ENCODE measurements around the gene TNRC6B.

Gene TNRC6B

DNA sequence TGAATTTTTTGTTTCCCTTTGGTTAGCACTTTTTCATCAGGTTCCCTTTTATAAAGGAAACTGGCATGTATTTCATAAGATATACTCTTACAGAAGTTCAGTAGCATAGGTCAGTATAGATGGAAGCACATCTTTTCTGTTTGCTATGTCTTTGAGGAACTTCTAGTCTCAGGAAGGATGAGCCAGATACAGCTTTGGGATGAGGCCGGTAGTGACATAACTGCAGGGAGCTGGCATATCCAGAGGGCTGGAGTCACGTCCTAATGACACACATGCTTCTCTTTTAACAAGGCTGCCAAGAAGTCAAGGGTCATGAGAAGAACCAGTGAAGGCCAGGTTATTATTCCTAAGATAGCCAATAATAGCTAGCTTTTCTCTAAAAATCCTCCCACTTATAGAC lies 135.3 kb downstream of the TNRC6B start:
- no peak overlapping the region for H3K9ac ChIP-seq (ENCODE audit: low read length)
- H3K4me3 ChIP-seq (ENCODE audit: low read length) = no peak overlapping the region
- H3K36me3 ChIP-seq (replicated peaks; ENCODE audit: low read depth, low read length) = peaks cover 74% of the 10 kb centered on the region
- peaks cover 20% of the 10 kb centered on the region for H4K20me1 ChIP-seq (ENCODE audit: insufficient read depth, low read length)
- TF ChIP-seq EZH2phosphoT487 (IDR thresholded peaks at IDR 0.05; ENCODE audit: low read depth) = no peak
- TF ChIP-seq, protein P1, sequence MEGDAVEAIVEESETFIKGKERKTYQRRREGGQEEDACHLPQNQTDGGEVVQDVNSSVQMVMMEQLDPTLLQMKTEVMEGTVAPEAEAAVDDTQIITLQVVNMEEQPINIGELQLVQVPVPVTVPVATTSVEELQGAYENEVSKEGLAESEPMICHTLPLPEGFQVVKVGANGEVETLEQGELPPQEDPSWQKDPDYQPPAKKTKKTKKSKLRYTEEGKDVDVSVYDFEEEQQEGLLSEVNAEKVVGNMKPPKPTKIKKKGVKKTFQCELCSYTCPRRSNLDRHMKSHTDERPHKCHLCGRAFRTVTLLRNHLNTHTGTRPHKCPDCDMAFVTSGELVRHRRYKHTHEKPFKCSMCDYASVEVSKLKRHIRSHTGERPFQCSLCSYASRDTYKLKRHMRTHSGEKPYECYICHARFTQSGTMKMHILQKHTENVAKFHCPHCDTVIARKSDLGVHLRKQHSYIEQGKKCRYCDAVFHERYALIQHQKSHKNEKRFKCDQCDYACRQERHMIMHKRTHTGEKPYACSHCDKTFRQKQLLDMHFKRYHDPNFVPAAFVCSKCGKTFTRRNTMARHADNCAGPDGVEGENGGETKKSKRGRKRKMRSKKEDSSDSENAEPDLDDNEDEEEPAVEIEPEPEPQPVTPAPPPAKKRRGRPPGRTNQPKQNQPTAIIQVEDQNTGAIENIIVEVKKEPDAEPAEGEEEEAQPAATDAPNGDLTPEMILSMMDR (IDR thresholded peaks at IDR 0.05; ENCODE audit: low read depth, low read length) = no peak
- no peak overlapping the region for H3K27ac ChIP-seq (ENCODE audit: low read length)
- H3K4me1 ChIP-seq (ENCODE audit: low read length) = peaks cover 15% of the 10 kb centered on the region
- H3K9me3 ChIP-seq (ENCODE audit: insufficient read depth, low read length) = no peaks in the 10 kb centered on the region
- H3K79me2 ChIP-seq (ENCODE audit: low read length) = no peaks in the 10 kb centered on the region
- H3K27me3 ChIP-seq (ENCODE audit: low read depth, low read length) = no peaks in the 10 kb centered on the region
- no peak overlapping the region for H2AFZ ChIP-seq (ENCODE audit: low read depth, low read length)
- no peak overlapping the region for H3K4me2 ChIP-seq (ENCODE audit: low read length)

DNA sequence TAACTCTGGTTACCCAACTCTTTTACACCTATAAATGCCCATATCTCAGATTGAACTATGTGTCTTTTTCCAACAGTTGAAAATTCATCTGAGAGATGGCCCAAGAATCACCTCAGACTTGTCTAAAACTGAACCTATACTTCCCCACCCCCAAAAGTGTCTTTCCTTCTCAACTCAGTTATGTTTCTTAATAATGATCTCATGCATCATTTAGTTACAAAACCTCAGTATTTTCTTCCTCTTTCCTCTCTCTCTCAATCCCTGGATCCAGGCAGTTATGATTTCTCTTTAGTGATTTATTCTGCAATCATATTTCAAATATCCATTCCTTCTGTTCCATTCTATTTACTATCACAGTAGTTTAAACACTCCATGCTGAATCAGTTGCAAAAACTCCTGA lies 136.3 kb downstream of the TNRC6B start:
- no peak overlapping the region for H3K27ac ChIP-seq (ENCODE audit: low read length)
- TF ChIP-seq EZH2phosphoT487 (IDR thresholded peaks at IDR 0.05; ENCODE audit: low read depth) = no peak
- TF ChIP-seq, protein P1 (IDR thresholded peaks at IDR 0.05; ENCODE audit: low read depth, low read length) = no peak

DNA sequence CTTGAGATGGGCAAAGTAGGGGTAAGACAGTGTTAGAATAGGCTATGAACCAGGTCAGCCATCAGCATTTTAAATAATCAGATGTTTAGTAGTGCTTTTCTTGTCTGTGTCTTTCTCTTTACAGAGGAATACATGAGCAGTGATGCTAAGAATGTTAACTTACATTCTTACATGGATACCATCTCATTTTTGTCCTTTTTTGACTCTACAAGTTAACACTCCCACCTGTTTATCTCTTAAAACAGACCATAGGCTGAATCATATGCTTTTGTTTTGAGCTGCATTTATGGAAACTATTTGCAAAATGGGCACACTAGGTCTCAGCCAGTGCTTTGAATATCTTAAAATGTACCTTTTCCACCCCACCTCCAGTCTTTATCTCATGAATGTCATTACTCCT lies 143.0 kb downstream of the TNRC6B start:
- Histone ChIP-seq H3K36me3 (replicated peaks; ENCODE audit: low read depth, low read length) (peaks cover 46% of the 10 kb centered on the region), H3K79me2 (ENCODE audit: low read length) (no peaks in the 10 kb centered on the region), H4K20me1 (ENCODE audit: insufficient read depth, low read length) (no peaks in the 10 kb centered on the region), H3K27me3 (ENCODE audit: low read depth, low read length) (no peaks in the 10 kb centered on the region), H3K4me2 (ENCODE audit: low read length) (no peak overlapping the region), H2AFZ (ENCODE audit: low read depth, low read length) (no peak overlapping the region), H3K9ac (ENCODE audit: low read length) (no peak overlapping the region), H3K9me3 (ENCODE audit: insufficient read depth, low read length) (no peaks in the 10 kb centered on the region), H3K4me1 (ENCODE audit: low read length) (no peaks in the 10 kb centered on the region), H3K4me3 (ENCODE audit: low read length) (no peak overlapping the region), H3K27ac (ENCODE audit: low read length) (no peak overlapping the region)
- TF ChIP-seq, protein P1 (IDR thresholded peaks at IDR 0.05; ENCODE audit: low read depth, low read length) = no peak
- no peak for TF ChIP-seq EZH2phosphoT487 (IDR thresholded peaks at IDR 0.05; ENCODE audit: low read depth)

More for the DNA sequence above, 136.3 kb downstream of the TNRC6B start:
- Histone ChIP-seq H3K4me1 (ENCODE audit: low read length) (peaks cover 15% of the 10 kb centered on the region), H3K36me3 (replicated peaks; ENCODE audit: low read depth, low read length) (peaks cover 65% of the 10 kb centered on the region), H3K27me3 (ENCODE audit: low read depth, low read length) (no peaks in the 10 kb centered on the region), H3K4me3 (ENCODE audit: low read length) (no peak overlapping the region), H3K9me3 (ENCODE audit: insufficient read depth, low read length) (no peaks in the 10 kb centered on the region), H3K4me2 (ENCODE audit: low read length) (no peak overlapping the region), H2AFZ (ENCODE audit: low read depth, low read length) (no peak overlapping the region), H4K20me1 (ENCODE audit: insufficient read depth, low read length) (peaks cover 19% of the 10 kb centered on the region), H3K9ac (ENCODE audit: low read length) (no peak overlapping the region), H3K79me2 (ENCODE audit: low read length) (no peaks in the 10 kb centered on the region)

DNA sequence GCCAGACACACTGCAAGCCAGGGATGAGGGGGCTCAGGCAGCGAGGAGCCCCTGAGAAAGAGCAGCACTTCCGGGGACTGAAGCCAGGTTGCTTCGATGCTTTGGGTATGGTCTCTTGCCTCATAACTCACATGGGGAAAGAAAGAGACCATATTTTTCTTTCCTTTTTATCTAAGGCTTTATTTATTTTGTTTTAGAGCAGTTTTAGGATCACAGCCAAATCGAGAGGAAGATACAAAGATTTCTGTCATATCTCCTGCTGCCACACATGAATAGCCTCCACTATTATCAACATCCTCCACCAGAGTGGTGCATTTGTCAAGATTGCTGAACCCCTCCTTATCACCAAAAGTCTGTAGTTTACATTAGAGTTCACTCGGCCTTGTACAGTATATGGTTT lies 144.3 kb downstream of the TNRC6B start:
- Histone ChIP-seq H3K4me2 (ENCODE audit: low read length) (no peak overlapping the region), H3K4me3 (ENCODE audit: low read length) (no peak overlapping the region), H3K27me3 (ENCODE audit: low read depth, low read length) (no peaks in the 10 kb centered on the region), H4K20me1 (ENCODE audit: insufficient read depth, low read length) (no peaks in the 10 kb centered on the region), H3K36me3 (replicated peaks; ENCODE audit: low read depth, low read length) (peaks cover 37% of the 10 kb centered on the region), H3K79me2 (ENCODE audit: low read length) (no peaks in the 10 kb centered on the region), H2AFZ (ENCODE audit: low read depth, low read length) (no peak overlapping the region), H3K4me1 (ENCODE audit: low read length) (no peaks in the 10 kb centered on the region), H3K9me3 (ENCODE audit: insufficient read depth, low read length) (no peaks in the 10 kb centered on the region), H3K9ac (ENCODE audit: low read length) (no peak overlapping the region), H3K27ac (ENCODE audit: low read length) (no peak overlapping the region)
- no peak for TF ChIP-seq EZH2phosphoT487 (IDR thresholded peaks at IDR 0.05; ENCODE audit: low read depth)
- TF ChIP-seq, protein P1 (IDR thresholded peaks at IDR 0.05; ENCODE audit: low read depth, low read length) = no peak
